Astrocyte of the cerebellum (primary cell): ENCODE measurements around the gene TIRAP.

Experiments used
- DNase-seq: peaks from one replicate; pipeline ENCODE4 v3.0.0-alpha.2; 2011; ENCODE audit warnings: low read depth
- H3K4me3 ChIP-seq: 2 replicates; pipeline ENCODE4 v1.5.1; 2011; ENCODE audit warnings: mild to moderate bottlenecking, low read depth, low read length, moderate library complexity
- in situ Hi-C: cut with HindIII; loops from 2 replicates; pipeline ENCODE4 v1.10.0; 2017; ENCODE audit warnings: low sequenced_read_pairs
- TF ChIP-seq, protein P1 (sequence below): IDR thresholded peaks from 2 replicates; pipeline ENCODE4 v1.5.1; 2012; ENCODE audit warnings: low read length, low read depth, moderate library complexity, mild to moderate bottlenecking; ENCODE audit errors: missing control alignments

The TIRAP gene

GRCh38 chr11:126257144-126257543, 25.7 kb upstream of the TIRAP start:
- TF ChIP-seq, protein P1, sequence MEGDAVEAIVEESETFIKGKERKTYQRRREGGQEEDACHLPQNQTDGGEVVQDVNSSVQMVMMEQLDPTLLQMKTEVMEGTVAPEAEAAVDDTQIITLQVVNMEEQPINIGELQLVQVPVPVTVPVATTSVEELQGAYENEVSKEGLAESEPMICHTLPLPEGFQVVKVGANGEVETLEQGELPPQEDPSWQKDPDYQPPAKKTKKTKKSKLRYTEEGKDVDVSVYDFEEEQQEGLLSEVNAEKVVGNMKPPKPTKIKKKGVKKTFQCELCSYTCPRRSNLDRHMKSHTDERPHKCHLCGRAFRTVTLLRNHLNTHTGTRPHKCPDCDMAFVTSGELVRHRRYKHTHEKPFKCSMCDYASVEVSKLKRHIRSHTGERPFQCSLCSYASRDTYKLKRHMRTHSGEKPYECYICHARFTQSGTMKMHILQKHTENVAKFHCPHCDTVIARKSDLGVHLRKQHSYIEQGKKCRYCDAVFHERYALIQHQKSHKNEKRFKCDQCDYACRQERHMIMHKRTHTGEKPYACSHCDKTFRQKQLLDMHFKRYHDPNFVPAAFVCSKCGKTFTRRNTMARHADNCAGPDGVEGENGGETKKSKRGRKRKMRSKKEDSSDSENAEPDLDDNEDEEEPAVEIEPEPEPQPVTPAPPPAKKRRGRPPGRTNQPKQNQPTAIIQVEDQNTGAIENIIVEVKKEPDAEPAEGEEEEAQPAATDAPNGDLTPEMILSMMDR: no peak
- in situ Hi-C loops: no loop called here
- H3K4me3 ChIP-seq: no peak overlapping the region
- DNase-seq: no peak

GRCh38 chr11:126257764-126258163, 25.1 kb upstream of the TIRAP start:
- in situ Hi-C loops: no loop called here
- H3K4me3 ChIP-seq: no peak overlapping the region
- peak; percentile 71 for DNase-seq
- TF ChIP-seq, protein P1: no peak

DNA sequence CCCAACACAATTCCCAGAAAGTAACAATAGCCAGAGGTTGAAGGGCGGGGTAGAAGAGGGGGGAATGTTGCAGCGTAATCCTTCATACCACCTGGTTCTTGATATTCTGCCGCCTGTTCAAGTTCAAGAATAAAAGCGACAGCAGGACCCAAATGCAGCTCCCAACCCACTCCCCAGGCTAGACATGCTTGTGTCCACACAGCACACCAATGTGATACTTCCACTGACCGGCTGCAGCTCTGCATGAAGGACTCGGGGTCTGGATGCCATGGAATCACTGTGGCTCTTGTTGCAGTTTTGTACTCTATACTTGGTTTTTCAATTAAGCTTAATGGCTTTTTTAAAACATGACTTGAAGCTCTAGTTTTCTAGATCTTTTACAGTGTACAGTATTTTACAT, 20.7 kb upstream of the TIRAP start:
- H3K4me3 ChIP-seq: no peak overlapping the region
- in situ Hi-C loops: no loop called here
- DNase-seq: no peak
- TF ChIP-seq, protein P1: no peak

GRCh38 chr11:126263489-126263888, 19.4 kb upstream of the TIRAP start:
- in situ Hi-C loops: no loop called here
- no peak for DNase-seq
- no peak overlapping the region for H3K4me3 ChIP-seq
- TF ChIP-seq, protein P1: no peak

DNA sequence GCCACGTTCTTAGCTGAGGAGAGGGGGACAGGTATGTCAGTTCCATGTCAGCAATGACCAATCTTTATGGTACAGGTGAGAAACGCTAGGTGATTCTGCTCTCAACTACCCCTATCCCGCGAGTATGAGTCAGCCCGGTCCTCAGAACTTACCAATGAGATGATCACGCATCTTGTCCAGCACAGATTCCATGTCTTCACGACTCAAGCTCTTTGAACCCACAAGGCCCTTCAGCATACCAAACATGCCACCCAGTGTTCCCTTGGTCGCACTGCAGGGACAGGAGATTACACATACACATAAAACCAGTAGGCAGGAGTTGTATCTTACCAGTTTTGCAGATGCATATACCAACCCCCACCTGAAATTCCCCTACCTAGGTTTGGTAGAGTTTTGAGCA, 17.1 kb upstream of the TIRAP start:
- no peak overlapping the region for H3K4me3 ChIP-seq
- TF ChIP-seq, protein P1: no peak
- in situ Hi-C loops: no loop called here
- DNase-seq: no peak

GRCh38 chr11:126267650-126268049, 15.2 kb upstream of the TIRAP start:
- H3K4me3 ChIP-seq: peak overlapping the region; percentile 97
- DNase-seq: no peak
- in situ Hi-C loops: no loop called here
- TF ChIP-seq, protein P1: no peak

- in situ Hi-C loops: no loop called here
- DNase-seq: no peak
- peak overlapping the region; percentile 97 for H3K4me3 ChIP-seq
- TF ChIP-seq, protein P1: no peak
Measured at GRCh38 chr11:126268361-126268707, 14.6 kb upstream of the TIRAP start.
